HG03045 (cell line): ENCODE results near the gene SLC6A6.

Source experiments
- ATAC-seq: cut with Tn5 transposase; IDR thresholded peaks from one replicate; pipeline ENCODE4 v1.9.1; 2021; ENCODE audit warnings: mild to moderate bottlenecking, moderate library complexity; ENCODE audit not compliant: unreplicated experiment

SLC6A6 gene

GRCh38 chr3:14516738-14517345 lies 114.4 kb downstream of the SLC6A6 start:
- no peak for ATAC-seq

GRCh38 chr3:14517601-14518431 lies 115.4 kb downstream of the SLC6A6 start:
- ATAC-seq, result no peak

GRCh38 chr3:14518432-14518802 lies 116.0 kb downstream of the SLC6A6 start:
- no peak for ATAC-seq

GRCh38 chr3:14518893-14519292 lies 116.5 kb downstream of the SLC6A6 start:
- ATAC-seq, result no peak

- ATAC-seq, result no peak
Observed at GRCh38 chr3:14519406-14519805, 117.0 kb downstream of the SLC6A6 start.

GRCh38 chr3:14520149-14520548 lies 117.7 kb downstream of the SLC6A6 start:
- no peak for ATAC-seq

- ATAC-seq, result no peak
Observed at GRCh38 chr3:14520967-14521366, 118.6 kb downstream of the SLC6A6 start.

- no peak for ATAC-seq
Observed at GRCh38 chr3:14521611-14522010, 119.2 kb downstream of the SLC6A6 start.

- ATAC-seq, result no peak
Observed at GRCh38 chr3:14522129-14522691, 119.8 kb downstream of the SLC6A6 start.

- no peak for ATAC-seq
Observed at GRCh38 chr3:14522768-14523167, 120.4 kb downstream of the SLC6A6 start.

- ATAC-seq, result no peak
Observed at GRCh38 chr3:14523792-14524191, 121.4 kb downstream of the SLC6A6 start.

GRCh38 chr3:14524311-14524711 lies 121.9 kb downstream of the SLC6A6 start:
- ATAC-seq, result no peak

- no peak for ATAC-seq
Observed at GRCh38 chr3:14524920-14525660, 122.7 kb downstream of the SLC6A6 start.

- no peak for ATAC-seq
Observed at GRCh38 chr3:14525685-14526631, 123.6 kb downstream of the SLC6A6 start.

GRCh38 chr3:14528081-14528480 lies 125.7 kb downstream of the SLC6A6 start:
- ATAC-seq, result no peak

- ATAC-seq, result no peak
Observed at GRCh38 chr3:14531856-14532395, 129.5 kb downstream of the SLC6A6 start.

- no peak for ATAC-seq
Observed at GRCh38 chr3:14532691-14533456, 130.5 kb downstream of the SLC6A6 start.

GRCh38 chr3:14533457-14533958 lies 131.1 kb downstream of the SLC6A6 start:
- ATAC-seq, result no peak

GRCh38 chr3:14534516-14535191 lies 132.2 kb downstream of the SLC6A6 start:
- no peak for ATAC-seq
